Activated naive CD4-positive, alpha-beta T cell treated with Interleukin-2 at 50 U/mL for 16 hours (primary cell): ENCODE measurements around the gene DOK4.
"Not testable (repeated sequence)": the region's sequence is repeated elsewhere in the genome, so short reads cannot be mapped to it uniquely, and the experiment has no call there.

Experiments
- DNase-seq: peaks from one replicate; pipeline ENCODE4 v3.0.0-alpha.2; 2020

DOK4 gene

GRCh38 chr16:57475711-57476339 lies 10.5 kb downstream of the DOK4 start:
- DNase-seq, result peak; percentile 69

GRCh38 chr16:57474671-57475661 lies 11.3 kb downstream of the DOK4 start:
- no peak for DNase-seq

GRCh38 chr16:57473906-57474305 lies 12.4 kb downstream of the DOK4 start:
- no peak for DNase-seq

GRCh38 chr16:57473176-57473840 lies 13.0 kb downstream of the DOK4 start:
- DNase-seq, result no peak

GRCh38 chr16:57472665-57473060 lies 13.6 kb downstream of the DOK4 start:
- DNase-seq, result no peak

GRCh38 chr16:57471852-57472664 lies 14.2 kb downstream of the DOK4 start:
- DNase-seq, result no peak

- no peak for DNase-seq
These were observed 15.1 kb downstream of the DOK4 start for GRCh38 chr16:57471209-57471608.

GRCh38 chr16:57470711-57471110 lies 15.6 kb downstream of the DOK4 start:
- DNase-seq, result no peak

GRCh38 chr16:57469917-57470470 lies 16.3 kb downstream of the DOK4 start:
- DNase-seq, result no peak

GRCh38 chr16:57469046-57469445 lies 17.2 kb downstream of the DOK4 start:
- no peak for DNase-seq

GRCh38 chr16:57468346-57468745 lies 17.9 kb downstream of the DOK4 start:
- no peak for DNase-seq

- no peak for DNase-seq
These were observed 21.8 kb downstream of the DOK4 start for GRCh38 chr16:57464523-57464922.

- no peak for DNase-seq
These were observed 23.3 kb downstream of the DOK4 start for GRCh38 chr16:57462978-57463362.

GRCh38 chr16:57462209-57462977 lies 23.9 kb downstream of the DOK4 start, which contains the start of gene POLR2C:
Gene POLR2C (plus strand): TSS chr16:57462679. CDS start chr16:57462725, 46 bp downstream.
- DNase-seq, result peak; percentile 94

GRCh38 chr16:57452021-57452420 lies 34.3 kb downstream of the DOK4 start:
- DNase-seq, result no peak

GRCh38 chr16:57447186-57447962 lies 38.9 kb downstream of the DOK4 start, which contains the start of the genes CIAPIN1 and COQ9:
Gene CIAPIN1 (minus strand): TSS chr16:57447385. CDS start chr16:57440928, 6,457 bp downstream.
Gene COQ9 (plus strand): TSS chr16:57447479. CDS start chr16:57447506, 27 bp downstream.
- peak; percentile 92 for DNase-seq

- peak; percentile 12 for DNase-seq
These were observed 39.6 kb downstream of the DOK4 start for GRCh38 chr16:57446531-57447185.

GRCh38 chr16:57445510-57445909 lies 40.8 kb downstream of the DOK4 start:
- DNase-seq, result no peak

GRCh38 chr16:57444711-57445110 lies 41.6 kb downstream of the DOK4 start:
- no peak for DNase-seq

- not testable (repeated sequence) for DNase-seq
These were observed 45.7 kb downstream of the DOK4 start for GRCh38 chr16:57440551-57440950.
